Right lung (tissue), 5 donors: ENCODE measurements around the gene ARHGEF6. TPM values are rescaled to one million over a fixed set of nuclear protein-coding genes. Genes with fewer than 3 reads are reported as not detected.

Experiments
- DNase-seq, 2 donors: peaks; one replicate each; pipeline ENCODE4 v3.0.0-alpha.2; 2013
- polyA plus RNA-seq, 5 donors: library from polyadenylated mRNA; unstranded; fragments of 120-200 nt; gene quantifications; one replicate each; pipeline versions ENCODE4 v1.2.1 to v1.2.3, GENCODE V29; 2013; ENCODE audit warnings: inconsistent platforms in 1 of 5, low replicate concordance in 1 of 5; ENCODE audit not compliant: insufficient read length in 5 of 5, insufficient read depth in 1 of 5

ARHGEF6 gene
- polyA plus RNA-seq, 5 donors = 14.5 to 23.7 (median 21.0) TPM

GRCh38 chrX:136747003-136747986, 33.4 kb downstream of the ARHGEF6 start:
- no peak for DNase-seq

- peak in 1 of 2 donors; percentile 17 for DNase-seq
Measured at GRCh38 chrX:136745215-136746173, 35.2 kb downstream of the ARHGEF6 start.

GRCh38 chrX:136742721-136743379, 37.9 kb downstream of the ARHGEF6 start:
- no peak for DNase-seq

GRCh38 chrX:136738049-136738729, 42.5 kb downstream of the ARHGEF6 start:
- no peak for DNase-seq

- no peak for DNase-seq
Measured at GRCh38 chrX:136736690-136737089, 44.0 kb downstream of the ARHGEF6 start.

GRCh38 chrX:136735601-136736000, 45.1 kb downstream of the ARHGEF6 start:
- DNase-seq = no peak

- no peak for DNase-seq
Measured at GRCh38 chrX:136733613-136734012, 47.1 kb downstream of the ARHGEF6 start.

- no peak for DNase-seq
Measured at GRCh38 chrX:136731798-136732197, 48.9 kb downstream of the ARHGEF6 start.

- DNase-seq = no peak
Measured at GRCh38 chrX:136731207-136731782, 49.4 kb downstream of the ARHGEF6 start.

GRCh38 chrX:136728393-136728792, 52.3 kb downstream of the ARHGEF6 start:
- DNase-seq = no peak

GRCh38 chrX:136725441-136726104, 55.2 kb downstream of the ARHGEF6 start:
- DNase-seq = no peak

GRCh38 chrX:136718091-136718490, 62.6 kb downstream of the ARHGEF6 start:
- no peak for DNase-seq

GRCh38 chrX:136714626-136715599, 65.8 kb downstream of the ARHGEF6 start:
- DNase-seq = no peak

GRCh38 chrX:136712650-136713310, 68.0 kb downstream of the ARHGEF6 start:
- DNase-seq = no peak

GRCh38 chrX:136711147-136711546, 69.6 kb downstream of the ARHGEF6 start:
- no peak for DNase-seq

GRCh38 chrX:136710325-136710951, 70.3 kb downstream of the ARHGEF6 start:
- no peak for DNase-seq

- no peak for DNase-seq
Measured at GRCh38 chrX:136708348-136708747, 72.4 kb downstream of the ARHGEF6 start.

- DNase-seq = no peak
Measured at GRCh38 chrX:136697156-136697555, 83.6 kb downstream of the ARHGEF6 start.
